HG02852 (cell line): ENCODE results near the gene MICAL3.
"Not testable (repeated sequence)": the region's sequence is repeated elsewhere in the genome, so short reads cannot be mapped to it uniquely, and the experiment has no call there.

Experiments
- ATAC-seq: cut with Tn5 transposase; IDR thresholded peaks from one replicate; pipeline ENCODE4 v1.9.1; 2021; ENCODE audit warnings: mild to moderate bottlenecking, moderate library complexity; ENCODE audit not compliant: unreplicated experiment

MICAL3 gene

GRCh38 chr22:18024276-18024939 is at the start of gene MICAL3:
TSS of gene MICAL3 (minus strand) at chr22:18024561. CDS start at chr22:17906812, 117,749 bp downstream.
- ATAC-seq, result peak; percentile 56

- ATAC-seq, result not testable (repeated sequence)
These were observed 49.6 kb upstream of the MICAL3 start for GRCh38 chr22:18073927-18074326.

GRCh38 chr22:18073467-18073866 is 49.1 kb upstream of the MICAL3 start:
- ATAC-seq, result no peak

- ATAC-seq, result no peak
These were observed 47.6 kb upstream of the MICAL3 start for GRCh38 chr22:18071968-18072310.

- not testable (repeated sequence) for ATAC-seq
These were observed 47.1 kb upstream of the MICAL3 start for GRCh38 chr22:18071307-18071967.

- ATAC-seq, result no peak
These were observed 46.4 kb upstream of the MICAL3 start for GRCh38 chr22:18070556-18071306.

GRCh38 chr22:18070041-18070440 is 45.7 kb upstream of the MICAL3 start:
- ATAC-seq, result no peak

- ATAC-seq, result no peak
These were observed 44.7 kb upstream of the MICAL3 start for GRCh38 chr22:18069041-18069440.

- ATAC-seq, result no peak
These were observed 44.1 kb upstream of the MICAL3 start for GRCh38 chr22:18068381-18068988.

- ATAC-seq, result no peak
These were observed 43.4 kb upstream of the MICAL3 start for GRCh38 chr22:18067548-18068341.

GRCh38 chr22:18067121-18067520 is 42.8 kb upstream of the MICAL3 start:
- no peak for ATAC-seq

- no peak for ATAC-seq
These were observed 42.0 kb upstream of the MICAL3 start for GRCh38 chr22:18066181-18066859.

- ATAC-seq, result no peak
These were observed 40.9 kb upstream of the MICAL3 start for GRCh38 chr22:18065256-18065655.

- no peak for ATAC-seq
These were observed 40.3 kb upstream of the MICAL3 start for GRCh38 chr22:18064636-18065035.

- not testable (repeated sequence) for ATAC-seq
These were observed 39.4 kb upstream of the MICAL3 start for GRCh38 chr22:18063715-18064114.

GRCh38 chr22:18063306-18063705 is 38.9 kb upstream of the MICAL3 start:
- no peak for ATAC-seq

GRCh38 chr22:18062421-18062820 is 38.1 kb upstream of the MICAL3 start:
- no peak for ATAC-seq

- no peak for ATAC-seq
These were observed 36.6 kb upstream of the MICAL3 start for GRCh38 chr22:18060646-18061620.

- no peak for ATAC-seq
These were observed 35.6 kb upstream of the MICAL3 start for GRCh38 chr22:18059991-18060390.
